SK-N-SH treated with all-trans-retinoic acid at 6 μM for 48 hours (cell line): ENCODE data around the gene NCF2.

Experiments used
- ATAC-seq: fragments of 200-7000 bp; cut with Tn5 transposase; 3 replicates; pipeline ENCODE4 v1.9.1; 2020; ENCODE audit warnings: mild to moderate bottlenecking, moderate library complexity
- ARNTL ChIP-seq: fragments of 450-650 bp; formaldehyde crosslinking; IDR thresholded peaks from 2 replicates; pipeline ENCODE4 v1.5.0; 2020; ENCODE audit warnings: low read depth, mild to moderate bottlenecking, moderate library complexity, borderline replicate concordance
- BACH2 ChIP-seq: fragments of 250-450 bp; sonication (Bioruptor Pico); IDR thresholded peaks from 2 replicates; pipeline ENCODE4 v1.9.0; 2021; ENCODE audit warnings: mild to moderate bottlenecking, borderline replicate concordance
- GLIS3 ChIP-seq: fragments of 250-450 bp; sonication (Bioruptor Pico); IDR thresholded peaks from 2 replicates; pipeline ENCODE4 v1.5.0; 2020; ENCODE audit warnings: mild to moderate bottlenecking, moderate library complexity
- ISL1 ChIP-seq: fragments of 250-450 bp; sonication (Bioruptor Pico); IDR thresholded peaks from 2 replicates; pipeline ENCODE4 v2.1.2; 2022; ENCODE audit warnings: mild to moderate bottlenecking, moderate library complexity
- OSR1 ChIP-seq: fragments of 250-450 bp; sonication (Bioruptor Pico); IDR thresholded peaks from 2 replicates; pipeline ENCODE4 v1.8.0; 2022; ENCODE audit warnings: moderate library complexity, mild to moderate bottlenecking, inconsistent platforms
- PATZ1 ChIP-seq: fragments of 250-450 bp; sonication (Bioruptor Pico); IDR thresholded peaks from 2 replicates; pipeline ENCODE4 v1.8.0; 2020; ENCODE audit warnings: mild to moderate bottlenecking, moderate library complexity, borderline replicate concordance
- PPARA ChIP-seq: fragments of 250-450 bp; sonication (Bioruptor Pico); IDR thresholded peaks from 2 replicates; pipeline ENCODE4 v1.5.0; 2020; ENCODE audit warnings: mild to moderate bottlenecking, borderline replicate concordance
- RARB ChIP-seq: fragments of 250-450 bp; sonication (Bioruptor Pico); IDR thresholded peaks from 2 replicates; pipeline ENCODE4 v1.8.0; 2021; ENCODE audit warnings: mild to moderate bottlenecking, moderate library complexity
- SNAI2 ChIP-seq: fragments of 250-450 bp; sonication (Bioruptor Pico); IDR thresholded peaks from 2 replicates; pipeline ENCODE4 v1.5.0; 2020; ENCODE audit warnings: mild to moderate bottlenecking, moderate library complexity
- TCF4 ChIP-seq: fragments of 250-450 bp; sonication (Bioruptor Pico); IDR thresholded peaks from 2 replicates; pipeline ENCODE4 v1.8.0; 2021; ENCODE audit warnings: mild to moderate bottlenecking, moderate library complexity, borderline replicate concordance
- TOX ChIP-seq: fragments of 250-450 bp; sonication (Bioruptor Pico); IDR thresholded peaks from 2 replicates; pipeline ENCODE4 v1.8.0; 2021; ENCODE audit warnings: mild to moderate bottlenecking, moderate library complexity, borderline replicate concordance
- ZC3H10 ChIP-seq: fragments of 250-450 bp; sonication (Bioruptor Pico); IDR thresholded peaks from 2 replicates; pipeline ENCODE4 v1.5.1; 2021; ENCODE audit warnings: mild to moderate bottlenecking, moderate library complexity
- ZFP3 ChIP-seq: fragments of 250-450 bp; sonication (Bioruptor Pico); IDR thresholded peaks from 2 replicates; pipeline ENCODE4 v1.5.0; 2020; ENCODE audit warnings: mild to moderate bottlenecking, moderate library complexity
- ZFP30 ChIP-seq: fragments of 450-650 bp; formaldehyde crosslinking; IDR thresholded peaks from 2 replicates; pipeline ENCODE4 v1.5.0; 2022; ENCODE audit warnings: mild to moderate bottlenecking, moderate library complexity
- ZNF565 ChIP-seq: fragments of 450-650 bp; formaldehyde crosslinking; conservative IDR thresholded peaks from 2 replicates; pipeline ENCODE4 v1.5.0; 2020; ENCODE audit warnings: low read depth, mild to moderate bottlenecking, moderate library complexity
- ZNF70 ChIP-seq: fragments of 450-650 bp; formaldehyde crosslinking; IDR thresholded peaks from 2 replicates; pipeline ENCODE4 v1.5.0; 2020; ENCODE audit warnings: mild to moderate bottlenecking, moderate library complexity
- ZNF8 ChIP-seq: fragments of 450-650 bp; formaldehyde crosslinking; IDR thresholded peaks from 2 replicates; pipeline ENCODE4 v1.5.0; 2020; ENCODE audit warnings: mild to moderate bottlenecking, moderate library complexity
- TF ChIP-seq, protein P1 (sequence below): fragments of 250-450 bp; sonication (Bioruptor Pico); IDR thresholded peaks from 2 replicates; pipeline ENCODE4 v1.5.1; 2021; ENCODE audit warnings: mild to moderate bottlenecking, moderate library complexity
- TF ChIP-seq, protein P2 (sequence below): fragments of 250-450 bp; sonication (Bioruptor Pico); IDR thresholded peaks from 2 replicates; pipeline ENCODE4 v1.5.1; 2020; ENCODE audit warnings: low read depth, mild to moderate bottlenecking, moderate library complexity
- TF ChIP-seq, protein P3 (sequence below): fragments of 250-450 bp; sonication (Bioruptor Pico); IDR thresholded peaks from 2 replicates; pipeline ENCODE4 v1.8.0; 2021; ENCODE audit warnings: low read depth, mild to moderate bottlenecking, moderate library complexity, borderline replicate concordance

The NCF2 gene

DNA sequence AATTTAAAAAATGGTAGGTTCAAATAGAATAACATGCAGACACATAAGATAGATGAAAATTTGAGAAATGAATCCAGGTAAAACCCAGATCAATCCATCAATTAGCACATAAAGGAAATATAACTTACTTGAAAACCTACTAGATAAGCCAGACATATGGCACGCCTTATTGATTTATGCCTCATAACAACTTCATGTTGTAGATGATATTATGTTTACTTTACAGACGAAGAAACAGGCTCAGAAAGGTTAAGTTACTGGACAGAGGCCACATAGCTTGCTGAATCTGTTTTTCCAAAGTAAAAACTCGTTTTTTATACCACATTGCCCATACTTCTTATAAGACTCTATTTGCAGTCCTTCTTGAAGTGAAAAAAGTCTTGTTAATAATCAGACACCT, 22.1 kb upstream of the NCF2 start (continued):
- TF ChIP-seq BACH2 (CRISPR knock-in tag) (no peak), RARB (CRISPR knock-in tag) (no peak), ZFP30 (CRISPR knock-in tag) (no peak), ZNF8 (CRISPR knock-in tag) (no peak)

DNA sequence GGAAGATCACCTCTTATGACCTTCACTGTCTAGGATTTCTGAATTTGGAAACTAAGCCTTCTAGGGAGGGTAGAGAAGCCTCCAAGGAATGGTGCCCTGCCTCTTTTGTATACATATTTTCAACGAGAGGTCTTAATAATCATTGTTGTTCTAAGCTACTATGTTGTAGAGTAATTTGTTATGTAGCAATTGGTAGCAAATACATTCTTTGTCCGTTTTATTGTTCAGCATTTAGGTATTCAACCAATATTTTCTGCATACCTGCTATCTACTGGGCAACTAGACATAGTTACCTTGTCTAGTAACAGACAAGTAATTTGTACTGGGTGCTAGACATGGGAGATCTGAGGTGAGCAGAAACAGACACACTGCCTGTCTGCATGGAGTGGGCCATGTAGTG, 20.8 kb upstream of the NCF2 start:
- ATAC-seq, result no peak
- TF ChIP-seq TCF4 (CRISPR knock-in tag) (no peak), TOX (CRISPR knock-in tag) (no peak), PPARA (CRISPR knock-in tag) (no peak), ZFP30 (CRISPR knock-in tag) (no peak), ZC3H10 (no peak), PATZ1 (CRISPR knock-in tag) (no peak), ISL1 (no peak), BACH2 (CRISPR knock-in tag) (no peak), SNAI2 (CRISPR knock-in tag) (no peak), ZNF565 (no peak), ARNTL (no peak), ZNF70 (CRISPR knock-in tag) (no peak), ZFP3 (no peak), ZNF8 (CRISPR knock-in tag) (no peak), OSR1 (CRISPR knock-in tag) (no peak), GLIS3 (CRISPR knock-in tag) (no peak), RARB (CRISPR knock-in tag) (no peak)
- TF ChIP-seq, protein P1, sequence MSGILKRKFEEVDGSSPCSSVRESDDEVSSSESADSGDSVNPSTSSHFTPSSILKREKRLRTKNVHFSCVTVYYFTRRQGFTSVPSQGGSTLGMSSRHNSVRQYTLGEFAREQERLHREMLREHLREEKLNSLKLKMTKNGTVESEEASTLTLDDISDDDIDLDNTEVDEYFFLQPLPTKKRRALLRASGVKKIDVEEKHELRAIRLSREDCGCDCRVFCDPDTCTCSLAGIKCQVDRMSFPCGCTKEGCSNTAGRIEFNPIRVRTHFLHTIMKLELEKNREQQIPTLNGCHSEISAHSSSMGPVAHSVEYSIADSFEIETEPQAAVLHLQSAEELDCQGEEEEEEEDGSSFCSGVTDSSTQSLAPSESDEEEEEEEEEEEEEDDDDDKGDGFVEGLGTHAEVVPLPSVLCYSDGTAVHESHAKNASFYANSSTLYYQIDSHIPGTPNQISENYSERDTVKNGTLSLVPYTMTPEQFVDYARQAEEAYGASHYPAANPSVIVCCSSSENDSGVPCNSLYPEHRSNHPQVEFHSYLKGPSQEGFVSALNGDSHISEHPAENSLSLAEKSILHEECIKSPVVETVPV, result no peak
- TF ChIP-seq, protein P2, sequence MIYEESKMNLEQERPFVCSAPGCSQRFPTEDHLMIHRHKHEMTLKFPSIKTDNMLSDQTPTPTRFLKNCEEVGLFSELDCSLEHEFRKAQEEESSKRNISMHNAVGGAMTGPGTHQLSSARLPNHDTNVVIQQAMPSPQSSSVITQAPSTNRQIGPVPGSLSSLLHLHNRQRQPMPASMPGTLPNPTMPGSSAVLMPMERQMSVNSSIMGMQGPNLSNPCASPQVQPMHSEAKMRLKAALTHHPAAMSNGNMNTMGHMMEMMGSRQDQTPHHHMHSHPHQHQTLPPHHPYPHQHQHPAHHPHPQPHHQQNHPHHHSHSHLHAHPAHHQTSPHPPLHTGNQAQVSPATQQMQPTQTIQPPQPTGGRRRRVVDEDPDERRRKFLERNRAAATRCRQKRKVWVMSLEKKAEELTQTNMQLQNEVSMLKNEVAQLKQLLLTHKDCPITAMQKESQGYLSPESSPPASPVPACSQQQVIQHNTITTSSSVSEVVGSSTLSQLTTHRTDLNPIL (CRISPR knock-in tag), result no peak
- TF ChIP-seq, protein P3, sequence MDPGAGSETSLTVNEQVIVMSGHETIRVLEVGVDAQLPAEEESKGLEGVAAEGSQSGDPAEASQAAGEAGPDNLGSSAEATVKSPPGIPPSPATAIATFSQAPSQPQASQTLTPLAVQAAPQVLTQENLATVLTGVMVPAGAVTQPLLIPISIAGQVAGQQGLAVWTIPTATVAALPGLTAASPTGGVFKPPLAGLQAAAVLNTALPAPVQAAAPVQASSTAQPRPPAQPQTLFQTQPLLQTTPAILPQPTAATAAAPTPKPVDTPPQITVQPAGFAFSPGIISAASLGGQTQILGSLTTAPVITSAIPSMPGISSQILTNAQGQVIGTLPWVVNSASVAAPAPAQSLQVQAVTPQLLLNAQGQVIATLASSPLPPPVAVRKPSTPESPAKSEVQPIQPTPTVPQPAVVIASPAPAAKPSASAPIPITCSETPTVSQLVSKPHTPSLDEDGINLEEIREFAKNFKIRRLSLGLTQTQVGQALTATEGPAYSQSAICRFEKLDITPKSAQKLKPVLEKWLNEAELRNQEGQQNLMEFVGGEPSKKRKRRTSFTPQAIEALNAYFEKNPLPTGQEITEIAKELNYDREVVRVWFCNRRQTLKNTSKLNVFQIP, result no peak

DNA sequence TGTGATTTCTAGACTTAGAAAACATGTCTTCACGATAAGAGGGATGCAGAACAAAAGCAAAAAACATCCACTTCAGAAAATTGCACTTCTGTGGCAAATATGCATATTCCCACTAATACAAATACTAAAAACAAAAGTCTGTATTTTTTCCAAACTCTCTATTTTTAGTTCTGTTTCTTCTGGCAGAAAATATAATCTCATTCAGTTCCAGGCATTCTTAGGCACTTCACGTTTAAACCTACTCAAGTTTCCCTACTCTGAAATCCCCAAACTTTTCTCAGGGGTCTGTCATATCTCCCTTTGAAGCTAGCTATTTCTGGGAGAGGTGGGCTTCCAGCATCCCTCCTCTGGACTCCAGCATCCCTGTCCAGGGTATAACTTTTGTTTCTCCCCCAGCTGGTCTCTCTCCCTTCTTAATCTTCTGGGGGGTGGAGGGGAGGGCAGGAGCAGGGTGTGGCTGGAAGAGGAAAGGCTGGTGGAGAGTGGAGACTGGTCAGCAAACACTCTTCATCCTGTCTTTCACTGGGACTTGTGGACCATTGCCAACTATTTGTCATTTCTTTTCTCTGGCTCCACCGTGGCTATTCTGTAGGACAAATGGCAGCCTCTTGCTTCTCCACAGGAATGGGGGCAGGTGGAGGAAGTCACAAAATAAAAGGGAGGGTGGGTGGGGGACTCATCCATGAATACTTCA, 19.6 kb upstream of the NCF2 start:
- TF ChIP-seq OSR1 (CRISPR knock-in tag) (0 out of 2 replicates have a peak, but pooled peaks have one; percentile 24), PPARA (CRISPR knock-in tag) (no peak), ZFP3 (no peak), SNAI2 (CRISPR knock-in tag) (no peak)
- TF ChIP-seq, all 23 proteins: peak for 1
- peak; percentile 48 for ATAC-seq

DNA sequence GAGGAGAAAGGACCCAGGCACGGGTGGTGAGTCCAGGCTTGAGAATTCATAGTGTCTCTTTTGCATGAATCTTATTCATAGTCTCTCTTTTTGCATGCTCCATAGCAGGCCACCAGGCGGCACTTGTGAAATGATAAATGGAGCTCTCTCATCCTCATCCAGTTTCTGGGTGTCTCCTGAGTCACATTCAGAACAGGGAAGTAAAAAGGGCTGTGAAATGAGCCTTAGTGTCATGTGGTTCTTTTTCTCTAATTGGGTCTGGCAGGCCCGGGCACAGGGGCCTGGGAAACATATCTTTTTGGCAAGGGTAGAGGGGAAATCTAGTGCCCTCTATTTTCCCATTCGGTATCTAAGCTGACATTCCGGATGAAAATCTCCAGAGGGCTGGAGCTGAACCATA, 19.1 kb upstream of the NCF2 start:
- peak; percentile 92 for ATAC-seq
- TF ChIP-seq RARB (CRISPR knock-in tag) (peak; percentile 64; the same call in 1 of the 2 replicates), TOX (CRISPR knock-in tag) (0 out of 2 replicates have a peak, but pooled peaks have one; percentile 52), PPARA (CRISPR knock-in tag) (no peak)
- TF ChIP-seq, all 23 proteins: peak for 2
